SK-N-MC (cell line): Measurements from ENCODE around the gene CCDC81.

Experiments used
- EZH2 ChIP-seq: fragments of 200-600 bp; sonication (generic); IDR thresholded peaks from one replicate; pipeline ENCODE4 v1.6.1; 2017; ENCODE audit warnings: antibody characterized with exemption
- FOXP2 ChIP-seq: optimal IDR thresholded peaks from 2 replicates; pipeline ENCODE3; 2011; ENCODE audit warnings: mild to moderate bottlenecking, moderate library complexity; ENCODE audit not compliant: insufficient read depth; ENCODE audit errors: extremely low read length, control extremely low read depth
- POLR2AphosphoS5 ChIP-seq: IDR thresholded peaks from 2 replicates; pipeline ENCODE4 v1.6.1; 2012; ENCODE audit warnings: mild to moderate bottlenecking, low read depth, low read length, borderline replicate concordance

GRCh38 chr11:86418917-86419316 is 44.2 kb downstream of the CCDC81 start:
- TF ChIP-seq POLR2AphosphoS5 = no peak
- TF ChIP-seq EZH2 = no peak
- no peak for TF ChIP-seq FOXP2
